Esophagus muscularis mucosa (tissue), 4 donors: ENCODE measurements around the gene ZNF181. TPM values are rescaled to one million over a fixed set of nuclear protein-coding genes. Genes with fewer than 3 reads are reported as not detected.

Experiments used
- DNase-seq: peaks from one replicate; pipeline ENCODE4 v3.0.0-alpha.2; 2017; ENCODE audit errors: extremely low spot score
- H3K27ac ChIP-seq, 4 donors: fragments of 200-600 bp; sonication (generic); replicated peaks in 1 of 4; 1 replicate in 3 of 4; 2 replicates in 1 of 4; pipeline ENCODE4 v1.5.1; 2016 to 2019; ENCODE audit warnings: mild to moderate bottlenecking in 1 of 4
- H3K27me3 ChIP-seq, 4 donors: fragments of 200-600 bp; sonication (generic); one replicate each; pipeline versions ENCODE4 v1.5.1 to v1.6.0; 2016 to 2019
- H3K36me3 ChIP-seq, 4 donors: fragments of 200-600 bp; sonication (generic); one replicate each; pipeline ENCODE4 v1.5.1; 2016 to 2019
- H3K4me1 ChIP-seq, 4 donors: fragments of 200-600 bp; sonication (generic); one replicate each; pipeline ENCODE4 v1.5.1; 2016 to 2019
- H3K4me3 ChIP-seq, 4 donors: fragments of 200-600 bp; sonication (generic); 1 replicate in 2 of 4; 2 replicates in 2 of 4; pipeline ENCODE4 v1.5.1; 2016 to 2019; ENCODE audit warnings: mild to moderate bottlenecking in 4 of 4, moderate library complexity in 1 of 4
- H3K9me3 ChIP-seq, 4 donors: fragments of 200-600 bp; sonication (generic); 1 replicate in 3 of 4; 2 replicates in 1 of 4; pipeline ENCODE4 v1.5.1; 2016 to 2019
- CTCF ChIP-seq, 3 experiments: fragments of 200-600 bp in 2 of 3; fragments of 450-650 bp in 1 of 3; sonication (generic) in 2 of 3; IDR thresholded peaks; one replicate each; pipeline ENCODE4 v1.5.1; 2017 to 2019; ENCODE audit warnings: antibody characterized with exemption in 3 of 3, mild to moderate bottlenecking in 2 of 3, moderate library complexity in 1 of 3
- EP300 ChIP-seq: sonication (generic); formaldehyde crosslinking; IDR thresholded peaks from one replicate; pipeline ENCODE4 v1.6.1; 2017; ENCODE audit warnings: antibody characterized with exemption
- POLR2A ChIP-seq: fragments of 450-650 bp; IDR thresholded peaks from one replicate; pipeline ENCODE4 v1.6.1; 2017; ENCODE audit warnings: antibody characterized with exemption, moderate library complexity, mild to moderate bottlenecking, low read depth
- POLR2AphosphoS5 ChIP-seq, 2 donors: sonication (generic); formaldehyde crosslinking; IDR thresholded peaks; one replicate each; pipeline ENCODE4 v1.6.1; 2017; ENCODE audit warnings: antibody characterized with exemption in 2 of 2
- WGBS: methylation state at CpG from one replicate; pipeline ENCODE4 v1.1.5; 2018; 5-methylcytosine and 5-hydroxymethylcytosine counted together
- intact Hi-C: fragments of 100-400 bp; cut with DNase I; formaldehyde crosslinking; loops from one replicate; pipeline ENCODE4 v1.15.1; 2023
- total RNA-seq, 4 donors: library from RNA; depleted of rRNA; stranded (reverse); fragments of >200 nt; gene quantifications; one replicate each; pipeline versions ENCODE4 v1.1.0 to v1.2.1, GENCODE V29; 2016

Gene ZNF181
- total RNA-seq, 4 donors from 2014 or later, result 22.6 to 31.6 (median 26.0) TPM

DNA sequence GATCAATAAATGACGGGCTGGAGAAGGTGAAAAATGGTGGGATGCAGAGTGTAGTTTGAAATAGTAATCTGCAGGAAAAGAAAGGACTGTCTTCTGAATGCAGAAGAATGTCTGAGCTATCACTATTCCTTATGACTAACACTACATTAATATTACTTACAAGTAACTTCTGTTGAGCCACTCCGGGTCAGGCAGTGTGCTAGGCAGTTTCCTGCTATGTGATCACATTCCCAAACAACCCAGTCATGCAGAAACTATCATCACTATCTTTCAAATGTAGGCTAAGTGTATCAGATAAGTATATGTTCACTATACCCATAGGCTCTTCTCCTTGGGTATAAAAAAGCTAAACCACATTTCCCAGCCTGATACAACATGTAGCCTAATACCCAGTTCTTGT is 32.3 kb downstream of the ZNF181 start:
- Histone ChIP-seq H3K4me3 (no peak overlapping the region), H3K36me3 (peaks cover 49 to 86% (median 78%) of the 10 kb centered on the region in 4 donors), H3K27me3 (no peaks in the 10 kb centered on the region), H3K27ac (no peak overlapping the region), H3K4me1 (peaks cover under 1 to 2% (median 2%) of the 10 kb centered on the region in 4 donors), H3K9me3 (peaks cover 0 to 26% (median 16%) of the 10 kb centered on the region in 4 donors)
- 95% methylated on average over 2 of the region's 2 CpGs for WGBS
- no peak for DNase-seq
- intact Hi-C loops, result no loop called here
- TF ChIP-seq CTCF (IDR thresholded peaks at IDR 0.05) (no peak), POLR2AphosphoS5 (IDR thresholded peaks at IDR 0.05) (no peak), POLR2A (no peak), EP300 (no peak)

DNA sequence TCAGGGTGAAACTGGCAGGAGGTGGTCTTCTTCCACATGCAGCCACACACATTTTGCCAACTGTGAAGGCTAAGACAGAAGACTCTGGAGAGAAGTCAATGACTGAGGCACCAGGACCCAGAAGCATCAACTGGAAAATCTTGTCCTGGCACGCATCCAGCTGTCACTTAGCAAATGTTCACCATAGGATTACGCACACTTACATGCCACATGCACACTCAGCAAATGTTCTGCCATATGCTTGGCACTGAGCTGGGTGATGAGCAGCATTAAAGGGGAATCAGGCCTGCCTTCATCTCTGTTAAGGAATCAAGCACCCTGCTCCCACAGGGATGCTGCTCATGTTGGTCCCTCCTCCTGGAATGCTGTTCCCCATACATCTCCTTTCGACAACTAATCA is 33.9 kb downstream of the ZNF181 start:
- Histone ChIP-seq H3K27me3 (no peaks in the 10 kb centered on the region), H3K27ac (no peak overlapping the region), H3K4me3 (no peak overlapping the region), H3K4me1 (peaks cover 12 to 16% (median 14%) of the 10 kb centered on the region in 4 donors), H3K9me3 (peaks cover 0 to 12% (median 7%) of the 10 kb centered on the region in 4 donors), H3K36me3 (peaks cover 45 to 72% (median 66%) of the 10 kb centered on the region in 4 donors)
- TF ChIP-seq CTCF (IDR thresholded peaks at IDR 0.05) (no peak), POLR2A (no peak), EP300 (no peak), POLR2AphosphoS5 (IDR thresholded peaks at IDR 0.05) (no peak)
- 55% methylated on average over 2 of the region's 3 CpGs for WGBS
- peak; percentile 47 for DNase-seq
- intact Hi-C loops, result no loop called here

DNA sequence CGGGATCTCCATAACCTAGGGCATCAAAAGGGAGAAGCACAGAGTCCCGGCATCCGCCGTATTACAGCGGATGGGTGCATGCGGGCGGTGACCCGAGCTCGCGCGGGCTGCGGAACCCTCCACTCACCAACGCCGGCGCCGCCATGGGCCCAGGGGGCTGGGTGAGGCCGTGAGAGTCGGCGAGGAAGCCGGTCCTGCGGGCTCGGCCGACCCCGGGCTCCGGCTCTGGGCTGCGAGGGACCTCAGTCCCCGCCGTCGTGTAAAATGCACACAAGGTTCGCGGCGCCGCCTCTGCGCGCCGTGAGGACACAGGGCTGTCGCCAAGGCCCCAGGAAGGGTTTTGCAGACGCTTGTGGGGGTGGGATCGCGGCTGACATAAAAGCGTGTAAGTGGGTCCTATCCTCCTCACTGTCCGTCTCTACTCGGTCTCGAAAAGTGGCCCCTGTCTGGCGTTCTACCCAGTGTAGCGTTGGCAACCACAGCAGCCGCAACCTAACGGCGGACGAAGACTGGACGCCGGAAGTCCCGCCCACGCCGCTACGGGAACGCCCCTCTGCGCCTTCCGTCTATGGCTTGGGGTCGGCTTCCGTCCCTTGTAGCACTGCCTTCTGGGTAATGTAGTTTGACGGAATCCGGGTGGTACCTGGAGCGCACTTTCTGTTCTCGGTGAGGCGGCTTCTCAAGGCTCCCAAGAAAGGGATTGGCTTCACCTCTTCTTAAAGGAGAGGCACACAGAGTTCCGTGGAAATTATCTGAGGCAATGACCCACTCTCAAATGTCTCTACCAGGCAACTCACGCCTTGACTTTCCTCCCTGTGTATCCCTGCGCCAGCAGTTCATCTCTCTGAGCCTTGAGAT is 38.9 kb downstream of the ZNF181 start, which contains the start of gene ZNF599:
Gene ZNF599 (minus strand): TSS at position 519 of the 858 bp plus-strand sequence. CDS start 374 bp downstream, at position 145.
- H3K27ac ChIP-seq, result peak within 1 kb of the TSS; percentile 78 to 91 (median 84)
- peaks cover 12 to 16% (median 14%) of the 10 kb centered on the region in 4 donors for H3K4me1 ChIP-seq
- intact Hi-C loops, result loop anchor here (2.0 to 10.0 kb wide), 2 partner anchors 38 to 98 kb away; partner anchors contain the start of genes SCGB2B2, ZNF181 and ZNF302
- TF ChIP-seq CTCF (IDR thresholded peaks at IDR 0.05) (no peak), POLR2AphosphoS5 (IDR thresholded peaks at IDR 0.05) (peak; percentile 91 to 98), POLR2A (no peak), EP300 (no peak)
- H3K36me3 ChIP-seq, result peaks cover 7 to 22% (median 18%) of the 10 kb centered on the region in 4 donors
- WGBS, result 12% methylated on average over 14 of the region's 69 CpGs
- H3K27me3 ChIP-seq, result no peaks in the 10 kb centered on the region
- H3K9me3 ChIP-seq, result no peaks in the 10 kb centered on the region
- DNase-seq, result peak; percentile 98
- H3K4me3 ChIP-seq, result peak within 1 kb of the TSS; percentile 73 to 96 (median 88)

DNA sequence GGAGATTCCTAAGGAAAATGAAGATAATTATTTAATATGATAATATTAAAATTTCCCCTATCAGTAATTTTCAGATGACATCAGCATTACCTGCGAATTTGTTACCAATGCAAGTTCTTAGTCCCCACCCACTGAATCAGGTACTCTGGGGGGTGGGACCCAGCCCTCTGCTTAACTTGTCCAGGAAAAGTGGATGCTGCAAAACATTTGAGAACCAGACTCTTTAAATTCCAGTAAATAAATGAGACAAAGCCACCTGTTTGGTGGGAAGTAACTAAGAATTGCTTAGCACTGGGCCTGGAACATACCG is 39.5 kb downstream of the ZNF181 start:
- Histone ChIP-seq H3K4me1 (peaks cover 12 to 16% (median 14%) of the 10 kb centered on the region in 4 donors), H3K27me3 (no peaks in the 10 kb centered on the region), H3K36me3 (peaks cover 7 to 16% (median 12%) of the 10 kb centered on the region in 4 donors), H3K27ac (peak overlapping the region in 1 of 4 donors; percentile 89), H3K9me3 (no peaks in the 10 kb centered on the region), H3K4me3 (peak overlapping the region; percentile 73 to 96 (median 88))
- DNase-seq, result peak; percentile 37
- no peak for TF ChIP-seq POLR2A
- TF ChIP-seq EP300, result no peak
- no peak for TF ChIP-seq CTCF (IDR thresholded peaks at IDR 0.05)
- no peak for TF ChIP-seq POLR2AphosphoS5 (IDR thresholded peaks at IDR 0.05)
- 77% methylated on average over 2 of the region's 2 CpGs for WGBS
- intact Hi-C loops, result loop anchor here (2.0 to 10.0 kb wide), 2 partner anchors 39 to 99 kb away; partner anchors contain the start of genes SCGB2B2, ZNF181 and ZNF302
